LNCAP (cell line): ENCODE results near the gene ZNF630.

Source experiments
- CTCF ChIP-seq: fragments of 450-650 bp; IDR thresholded peaks from 2 replicates; pipeline ENCODE4 v1.5.1; 2017; ENCODE audit warnings: mild to moderate bottlenecking

Gene ZNF630

GRCh38 chrX:48071064-48071985 is at the start of gene ZNF630:
TSS of gene ZNF630 (minus strand) at chrX:48071640. CDS start at chrX:48066886, 4,754 bp downstream.
- TF ChIP-seq CTCF: no peak

- TF ChIP-seq CTCF: no peak
Observed at GRCh38 chrX:48107717-48108116, 36.3 kb upstream of the ZNF630 start.

DNA sequence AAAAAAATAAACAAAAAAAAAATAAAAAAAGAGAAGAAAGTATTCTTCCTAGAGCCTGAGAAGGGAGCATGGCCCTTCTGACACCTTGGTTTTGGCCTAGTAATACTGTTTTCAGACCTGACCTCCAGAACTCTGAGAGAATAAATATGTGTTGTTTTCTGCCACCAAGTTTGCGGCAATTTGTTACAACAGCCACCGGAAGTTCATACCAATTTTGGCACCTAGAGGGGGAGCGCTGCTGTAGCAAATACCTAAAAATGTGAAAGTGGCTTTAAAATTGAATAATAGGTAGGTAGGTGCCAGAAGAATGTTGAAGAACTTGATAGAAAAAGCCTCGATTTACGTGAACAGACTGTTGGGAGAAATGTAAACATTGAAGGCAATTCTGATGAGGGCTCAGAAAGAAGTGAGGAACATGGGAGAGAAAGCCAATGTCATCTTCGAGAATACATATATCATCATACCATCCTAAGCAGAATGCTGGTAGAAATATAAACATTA is 31.5 kb upstream of the ZNF630 start:
- TF ChIP-seq CTCF: no peak

DNA sequence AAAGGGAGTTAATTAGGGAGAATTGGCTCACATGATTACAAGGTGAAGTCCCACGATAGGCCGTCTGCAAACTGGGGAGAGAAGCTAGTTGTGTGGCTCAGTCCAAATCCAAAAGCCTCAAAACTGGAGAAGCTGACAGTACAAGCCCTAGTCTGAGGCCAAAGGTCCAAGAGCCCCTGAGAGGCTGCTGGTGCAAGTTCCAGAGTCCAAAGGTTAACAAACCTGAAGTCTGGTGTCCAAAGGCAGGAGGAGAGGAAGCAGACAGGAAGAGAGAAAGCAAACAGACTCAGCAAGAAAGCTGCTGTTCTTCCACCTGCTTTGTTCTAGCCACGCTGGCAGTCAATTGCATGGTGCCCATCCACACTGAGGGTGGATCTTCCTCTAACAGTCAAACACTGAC is 30.0 kb upstream of the ZNF630 start:
- no peak for TF ChIP-seq CTCF

GRCh38 chrX:48090123-48090522 is 18.7 kb upstream of the ZNF630 start:
- TF ChIP-seq CTCF: no peak

GRCh38 chrX:48086082-48086481 is 14.6 kb upstream of the ZNF630 start:
- TF ChIP-seq CTCF: no peak

- no peak for TF ChIP-seq CTCF
Observed at GRCh38 chrX:48083706-48084105, 12.3 kb upstream of the ZNF630 start.
